SU-DHL-6 (cell line): Measurements from ENCODE around the gene GART.
A peak's percentile ranks its signal among the peaks of the same experiment; 100 is the strongest.

Experiments
- H2AFZ ChIP-seq: fragments of 200-600 bp; sonication (generic); 2 replicates; pipeline ENCODE4 v1.6.1; 2014; ENCODE audit warnings: low read depth, mild to moderate bottlenecking, moderate library complexity, mixed read lengths, antibody characterized with exemption, low read length; ENCODE audit not compliant: severe bottlenecking
- H3F3A ChIP-seq: fragments of 200-600 bp; shearing (Covaris generic); 2 replicates; pipeline ENCODE4 v1.6.0; 2016; ENCODE audit warnings: antibody characterized with exemption, mild to moderate bottlenecking; ENCODE audit not compliant: insufficient read depth
- H3K27ac ChIP-seq: fragments of 200-600 bp; sonication (generic); 2 replicates; pipeline ENCODE4 v1.5.1; 2016; ENCODE audit warnings: low read depth, mild to moderate bottlenecking, low read length, moderate library complexity, mixed read lengths
- H3K27me3 ChIP-seq: fragments of 200-600 bp; sonication (generic), shearing (Covaris generic); 2 replicates; pipeline ENCODE4 v1.6.0; 2014; ENCODE audit warnings: mild to moderate bottlenecking, low read length
- H3K36me3 ChIP-seq: fragments of 200-600 bp; sonication (generic); 2 replicates; pipeline ENCODE4 v1.6.1; 2014; ENCODE audit warnings: mild to moderate bottlenecking, low read length, mixed read lengths
- H3K4me2 ChIP-seq: fragments of 300-600, 200-600 bp; shearing (Covaris generic), sonication (generic); 2 replicates; pipeline ENCODE4 v1.6.0; 2014; ENCODE audit warnings: low read length, low read depth, mild to moderate bottlenecking; ENCODE audit not compliant: poor library complexity, severe bottlenecking
- H3K4me3 ChIP-seq: fragments of 200-600 bp; sonication (generic); 2 replicates; pipeline ENCODE4 v1.5.1; 2014; ENCODE audit warnings: antibody characterized with exemption, low read length, mild to moderate bottlenecking, mixed read lengths; ENCODE audit not compliant: insufficient read depth, poor library complexity, severe bottlenecking
- H3K79me2 ChIP-seq: fragments of 200-600 bp; sonication (generic); 2 replicates; pipeline ENCODE4 v1.6.1; 2014; ENCODE audit warnings: mild to moderate bottlenecking, low read length, moderate library complexity; ENCODE audit not compliant: insufficient read depth
- H3K9ac ChIP-seq: fragments of 200-600 bp; sonication (generic); 2 replicates; pipeline ENCODE4 v1.7.0; 2014; ENCODE audit warnings: mild to moderate bottlenecking, low read length
- H3K9me2 ChIP-seq: fragments of 200-600 bp; sonication (generic); replicated peaks from 2 replicates; pipeline ENCODE4 v1.6.1; 2014; ENCODE audit warnings: low read length; ENCODE audit not compliant: insufficient read depth
- H3K9me3 ChIP-seq: fragments of 200-600 bp; sonication (generic); 2 replicates; pipeline ENCODE4 v1.6.1; 2014; ENCODE audit warnings: low read length, mixed read lengths; ENCODE audit not compliant: insufficient read depth
- H4K20me1 ChIP-seq: fragments of 200-600 bp; sonication (generic); 2 replicates; pipeline ENCODE4 v1.6.1; 2014; ENCODE audit warnings: low read depth, mild to moderate bottlenecking, antibody characterized with exemption, low read length, moderate library complexity, mixed read lengths
- CTCF ChIP-seq: fragments of 200-600 bp; sonication (generic); IDR thresholded peaks from one replicate; pipeline ENCODE4 v1.5.1; 2017; ENCODE audit warnings: antibody characterized with exemption, mild to moderate bottlenecking, low read length, moderate library complexity; ENCODE audit not compliant: insufficient read depth, poor library complexity, severe bottlenecking
- EZH2phosphoT487 ChIP-seq: fragments of 200-600 bp; sonication (generic), shearing (Covaris generic); conservative IDR thresholded peaks from 2 replicates; pipeline ENCODE4 v1.6.1; 2018; ENCODE audit warnings: mild to moderate bottlenecking, antibody characterized with exemption, low read length, moderate library complexity, mixed read lengths

The GART gene

DNA sequence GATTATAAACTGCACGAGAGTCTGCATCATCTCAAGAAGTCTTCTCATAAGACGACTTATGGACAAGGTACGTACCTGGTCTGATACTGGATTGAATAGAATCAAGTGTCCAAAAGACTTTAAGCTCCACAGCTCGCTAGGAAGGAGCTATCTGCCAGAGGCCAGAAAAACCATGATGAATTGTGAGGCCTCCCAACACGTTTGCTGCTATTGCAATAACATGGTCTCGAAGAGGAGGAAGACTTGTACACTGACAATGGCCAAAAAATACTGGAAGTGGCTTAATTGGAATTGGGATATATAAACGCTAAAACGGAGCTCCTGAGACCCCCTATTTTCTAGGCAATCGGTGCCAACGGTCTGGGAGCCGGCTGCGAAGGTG lies 50.9 kb downstream of the GART start:
- TF ChIP-seq CTCF, result no peak
- no peak for TF ChIP-seq EZH2phosphoT487
- Histone ChIP-seq H3K4me2 (peak overlapping the region; percentile 72), H3K9me2 (no peaks in the 10 kb centered on the region), H3K9ac (peak overlapping the region; percentile 57), H3K79me2 (no peaks in the 10 kb centered on the region), H3K27ac (no peak overlapping the region), H3F3A (no peaks in the 10 kb centered on the region), H4K20me1 (no peaks in the 10 kb centered on the region), H2AFZ (peak overlapping the region; percentile 98), H3K36me3 (no peaks in the 10 kb centered on the region), H3K27me3 (no peaks in the 10 kb centered on the region), H3K4me3 (peak overlapping the region; percentile 62), H3K9me3 (no peaks in the 10 kb centered on the region)

- Histone ChIP-seq H3K27me3 (no peaks in the 10 kb centered on the region), H3K27ac (no peak overlapping the region), H3K79me2 (no peaks in the 10 kb centered on the region), H3K9ac (no peak overlapping the region), H2AFZ (no peak overlapping the region), H3K36me3 (no peaks in the 10 kb centered on the region), H3F3A (no peaks in the 10 kb centered on the region), H3K4me3 (no peak overlapping the region), H3K4me2 (no peak overlapping the region), H3K9me2 (no peaks in the 10 kb centered on the region), H3K9me3 (no peaks in the 10 kb centered on the region), H4K20me1 (no peaks in the 10 kb centered on the region)
- TF ChIP-seq EZH2phosphoT487 (no peak), CTCF (no peak)
These were observed 53.0 kb downstream of the GART start for GRCh38 chr21:33488936-33489335.

DNA sequence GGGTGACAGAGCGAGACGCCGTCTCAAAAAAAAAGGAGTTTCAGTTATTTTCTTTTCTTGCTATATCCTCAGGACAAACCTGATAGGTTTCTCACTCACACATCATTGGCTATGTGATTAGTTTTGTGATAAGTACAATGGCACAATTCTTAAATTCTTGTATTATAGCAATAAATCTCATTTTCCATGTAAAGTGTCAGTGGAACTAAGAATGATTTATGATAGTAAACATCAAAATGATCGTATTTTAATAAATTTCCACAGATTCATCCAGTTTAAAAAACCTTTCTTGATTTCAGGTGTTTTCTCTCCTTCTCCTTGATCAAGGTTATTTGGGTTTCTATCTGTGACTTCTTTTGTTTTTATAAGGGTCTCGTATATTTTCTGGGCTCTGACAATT lies 53.9 kb downstream of the GART start:
- H3K4me3 ChIP-seq, result no peak overlapping the region
- H3K9ac ChIP-seq, result no peak overlapping the region
- no peak overlapping the region for H3K4me2 ChIP-seq
- no peaks in the 10 kb centered on the region for H3F3A ChIP-seq
- no peaks in the 10 kb centered on the region for H3K9me3 ChIP-seq
- no peak overlapping the region for H2AFZ ChIP-seq
- H3K27me3 ChIP-seq, result no peaks in the 10 kb centered on the region
- H3K27ac ChIP-seq, result no peak overlapping the region
- H4K20me1 ChIP-seq, result no peaks in the 10 kb centered on the region
- H3K79me2 ChIP-seq, result no peaks in the 10 kb centered on the region
- TF ChIP-seq EZH2phosphoT487 (no peak), CTCF (no peak)
- no peaks in the 10 kb centered on the region for H3K9me2 ChIP-seq
- no peaks in the 10 kb centered on the region for H3K36me3 ChIP-seq
